Lung (tissue), 12 donors: ENCODE results near the gene POPDC2. TPM values are rescaled to one million over a fixed set of nuclear protein-coding genes. Genes with fewer than 3 reads are reported as not detected.

Source experiments
- ATAC-seq: fragments of 200-7000 bp; cut with Tn5 transposase; one replicate; pipeline ENCODE4 v1.9.1; 2020; ENCODE audit warnings: moderate number of reproducible peaks; ENCODE audit not compliant: insufficient read depth, low FRiP score
- DNase-seq, 3 donors: peaks; one replicate each; pipeline ENCODE4 v3.0.0-alpha.2; 2013 to 2017
- H3K27ac ChIP-seq, 2 donors: one replicate each; pipeline ENCODE4 v1.5.1; 2013; ENCODE audit warnings: mild to moderate bottlenecking in 2 of 2, moderate library complexity in 2 of 2, control low read depth in 1 of 2, inconsistent platforms in 1 of 2, low read depth in 1 of 2, low read length in 1 of 2
- H3K27me3 ChIP-seq, 3 donors: one replicate each; pipeline ENCODE4 v1.5.1; 2013; ENCODE audit warnings: low read length in 2 of 3; ENCODE audit not compliant: control insufficient read depth in 3 of 3, insufficient read depth in 3 of 3
- H3K36me3 ChIP-seq, 4 donors: one replicate each; pipeline ENCODE4 v1.5.1; 2013; ENCODE audit warnings: low read length in 4 of 4, mild to moderate bottlenecking in 1 of 4, moderate library complexity in 1 of 4; ENCODE audit not compliant: control insufficient read depth in 4 of 4, insufficient read depth in 4 of 4
- H3K4me1 ChIP-seq, 5 donors: one replicate each; pipeline ENCODE4 v1.5.1; 2013; ENCODE audit warnings: low read length in 5 of 5, mild to moderate bottlenecking in 2 of 5, moderate library complexity in 1 of 5; ENCODE audit not compliant: control insufficient read depth in 5 of 5, insufficient read depth in 5 of 5
- H3K4me3 ChIP-seq: one replicate; pipeline ENCODE4 v1.5.1; 2013; ENCODE audit warnings: mild to moderate bottlenecking, control low read depth, moderate library complexity
- H3K9ac ChIP-seq, 2 donors: one replicate each; pipeline ENCODE4 v1.5.1; 2013; ENCODE audit warnings: low read length in 2 of 2, control low read depth in 1 of 2; ENCODE audit not compliant: insufficient read depth in 1 of 2
- H3K9me3 ChIP-seq, 4 donors: one replicate each; pipeline ENCODE4 v1.5.1; 2013; ENCODE audit warnings: low read length in 3 of 4, mild to moderate bottlenecking in 1 of 4, moderate library complexity in 1 of 4; ENCODE audit not compliant: control insufficient read depth in 4 of 4, insufficient read depth in 3 of 4
- CTCF ChIP-seq: IDR thresholded peaks from 2 replicates; pipeline ENCODE4 v1.5.1; 2012; ENCODE audit warnings: mild to moderate bottlenecking; ENCODE audit errors: control extremely low read depth, extremely low read depth
- WGBS, 2 donors: extraction: QIAGEN DNeasy Blood & Tissue Kit; methylation state at CpG; one replicate each; pipeline ENCODE4 v1.1.7; 2013; 5-methylcytosine and 5-hydroxymethylcytosine counted together
- polyA plus RNA-seq, 2 donors: library from polyadenylated mRNA; stranded (reverse); fragments of 200-250 nt; gene quantifications; one replicate each; pipeline ENCODE4 v1.2.1, GENCODE V29; 2013
- total RNA-seq, 2 donors: library from RNA; depleted of rRNA in 1 of 2; stranded (reverse); fragments of >200 nt in 1 of 2; gene quantifications; one replicate each; pipeline ENCODE4 v1.2.1, GENCODE V29; 2014 to 2021
- donor health status: control.
- donor health status: control.
- donor health status: Bipolar disorder and iron deficiency.
- donor health status: healthy.
- donor health status: DM: yes; HTN: yes; CAD: no.

The POPDC2 gene
- total and polyA plus RNA-seq, 4 donors, result 1.6 to 3.0 (median 2.0) TPM

GRCh38 chr3:119625451-119626153 is 34.8 kb downstream of the POPDC2 start:
- TF ChIP-seq CTCF, result no peak

GRCh38 chr3:119624002-119624720 is 36.2 kb downstream of the POPDC2 start:
- Histone ChIP-seq H3K36me3 (peaks cover 0 to 2% (median 0%) of the 10 kb centered on the region in 4 donors), H3K9ac (no peak overlapping the region), H3K4me1 (peaks cover 0 to 11% (median 0%) of the 10 kb centered on the region in 5 donors), H3K9me3 (no peaks in the 10 kb centered on the region), H3K27ac (no peak overlapping the region), H3K4me3 (no peak overlapping the region), H3K27me3 (no peaks in the 10 kb centered on the region)
- TF ChIP-seq CTCF, result no peak
- no peak for DNase-seq
- no peak for ATAC-seq
- 87 to 92% methylated on average over 9 of the region's 9 CpGs for WGBS, 2 donors

More at GRCh38 chr3:119625451-119626153, 34.8 kb downstream of the POPDC2 start:
- peaks cover 0 to 2% (median 0%) of the 10 kb centered on the region in 4 donors for H3K36me3 ChIP-seq
- 73 to 85% methylated on average over 8 of the region's 8 CpGs for WGBS, 2 donors
- no peak overlapping the region for H3K4me3 ChIP-seq
- H3K27me3 ChIP-seq, result no peaks in the 10 kb centered on the region
- H3K27ac ChIP-seq, result peak overlapping the region in 1 of 2 donors; percentile 37
- H3K4me1 ChIP-seq, result peaks cover 0 to 13% (median 0%) of the 10 kb centered on the region in 5 donors
- ATAC-seq (no peak), DNase-seq (no peak)
- no peaks in the 10 kb centered on the region for H3K9me3 ChIP-seq
- no peak overlapping the region for H3K9ac ChIP-seq

GRCh38 chr3:119620899-119621298 is 39.5 kb downstream of the POPDC2 start:
- DNase-seq, result no peak
- H3K9me3 ChIP-seq, result no peaks in the 10 kb centered on the region
- no peak for ATAC-seq
- no peak overlapping the region for H3K9ac ChIP-seq
- no peaks in the 10 kb centered on the region for H3K27me3 ChIP-seq
- peaks cover 0 to 2% (median 0%) of the 10 kb centered on the region in 4 donors for H3K36me3 ChIP-seq
- H3K4me3 ChIP-seq, result no peak overlapping the region
- TF ChIP-seq CTCF, result no peak
- whole genome bisulfite sequencing, 2 donors, result 97 to 100% methylated on average over 5 of the region's 5 CpGs
- H3K27ac ChIP-seq, result no peak overlapping the region
- H3K4me1 ChIP-seq, result no peaks in the 10 kb centered on the region
